HUES6 (cell line): ENCODE measurements around the gene SDC3.

Experiments
- H3K27ac ChIP-seq: 2 replicates; pipeline ENCODE4 v1.7.0; 2013; ENCODE audit warnings: low read depth, mild to moderate bottlenecking, low read length, inconsistent platforms
- H3K27me3 ChIP-seq: 2 replicates; pipeline ENCODE4 v1.6.1; 2013; ENCODE audit warnings: low read length; ENCODE audit not compliant: control insufficient read depth, insufficient read depth
- H3K36me3 ChIP-seq: 2 replicates; pipeline ENCODE4 v1.6.1; 2013; ENCODE audit warnings: low read length; ENCODE audit not compliant: control insufficient read depth, insufficient read depth
- H3K4me1 ChIP-seq: 2 replicates; pipeline ENCODE4 v1.6.1; 2013; ENCODE audit warnings: low read length; ENCODE audit not compliant: control insufficient read depth, insufficient read depth
- H3K4me3 ChIP-seq: 2 replicates; pipeline ENCODE4 v1.5.1; 2013; ENCODE audit warnings: low read depth, low read length
- H3K9ac ChIP-seq: one replicate; pipeline ENCODE4 v1.6.1; 2013; ENCODE audit warnings: mild to moderate bottlenecking, low read length
- H3K9me3 ChIP-seq: 2 replicates; pipeline ENCODE4 v1.6.1; 2013; ENCODE audit warnings: low read depth, low read length; ENCODE audit not compliant: control insufficient read depth, insufficient read depth

SDC3 gene

DNA sequence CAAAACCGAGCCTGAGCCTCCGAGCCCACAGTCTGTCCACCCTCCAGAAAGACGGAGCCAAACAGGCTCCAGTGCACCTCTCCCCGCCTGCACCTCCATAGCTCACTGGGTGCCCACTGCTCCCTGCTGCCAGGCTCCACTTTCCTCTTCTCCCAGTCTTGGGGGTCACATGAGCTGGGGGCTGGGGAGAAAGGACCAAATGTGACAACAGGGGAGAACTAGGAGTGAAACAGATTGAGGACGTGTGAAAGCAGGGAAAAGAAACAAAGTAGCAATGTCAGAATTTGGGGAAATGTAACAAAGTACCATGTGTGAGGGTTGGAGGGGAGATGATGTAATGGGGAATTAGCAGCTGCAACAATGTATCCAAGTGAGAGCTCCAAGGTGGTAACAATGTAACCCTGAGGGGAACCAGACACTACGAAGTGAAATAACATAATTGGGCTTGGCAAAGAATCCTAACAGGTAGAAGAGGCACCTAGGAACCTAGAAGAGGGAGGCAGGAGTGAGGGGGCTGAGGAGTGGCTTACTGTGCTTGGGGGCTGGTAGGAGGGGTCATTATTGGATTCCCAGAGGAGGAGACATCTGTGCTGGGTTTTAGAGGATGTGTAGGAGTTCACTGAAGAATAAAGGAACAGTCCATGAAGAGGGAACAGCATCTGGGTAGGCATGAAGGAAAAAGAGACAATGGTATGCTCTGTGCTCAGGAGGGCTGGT lies 12.5 kb downstream of the SDC3 start:
- H3K4me1 ChIP-seq, result peaks cover 24% of the 10 kb centered on the region
- peak overlapping the region; percentile 44 for H3K9ac ChIP-seq
- no peak overlapping the region for H3K27ac ChIP-seq
- no peaks in the 10 kb centered on the region for H3K9me3 ChIP-seq
- no peaks in the 10 kb centered on the region for H3K36me3 ChIP-seq
- H3K4me3 ChIP-seq, result no peak overlapping the region
- H3K27me3 ChIP-seq, result no peaks in the 10 kb centered on the region

DNA sequence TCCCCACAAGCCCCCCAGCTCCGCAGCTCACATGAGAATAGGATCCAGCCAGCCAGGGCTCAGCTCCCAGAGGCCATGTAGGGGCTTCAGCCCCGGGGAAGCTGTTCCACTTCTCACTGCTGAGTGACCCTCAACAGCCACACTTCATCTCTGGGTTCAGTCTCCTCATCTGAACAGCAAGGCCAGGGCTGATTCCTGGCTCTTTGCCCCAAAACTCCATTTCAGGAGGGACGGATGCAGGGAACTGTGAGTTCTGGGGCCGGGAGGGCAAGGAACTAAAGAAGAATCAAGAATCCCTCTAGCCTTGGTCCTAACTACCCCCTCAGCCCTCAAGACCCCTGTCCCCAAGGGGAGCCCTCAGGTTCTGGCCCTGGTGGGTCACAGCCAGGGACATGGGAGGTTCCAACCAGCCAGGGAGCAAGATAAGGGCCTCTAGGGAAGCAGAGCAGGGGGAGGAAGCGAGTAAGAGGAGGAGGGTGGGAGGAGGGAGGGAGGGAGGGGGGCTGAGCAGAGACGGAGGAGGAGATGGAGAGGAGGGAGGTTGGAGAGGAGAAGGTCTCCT lies 13.1 kb downstream of the SDC3 start:
- Histone ChIP-seq H3K4me1 (peaks cover 23% of the 10 kb centered on the region), H3K9ac (peak overlapping the region; percentile 44)

DNA sequence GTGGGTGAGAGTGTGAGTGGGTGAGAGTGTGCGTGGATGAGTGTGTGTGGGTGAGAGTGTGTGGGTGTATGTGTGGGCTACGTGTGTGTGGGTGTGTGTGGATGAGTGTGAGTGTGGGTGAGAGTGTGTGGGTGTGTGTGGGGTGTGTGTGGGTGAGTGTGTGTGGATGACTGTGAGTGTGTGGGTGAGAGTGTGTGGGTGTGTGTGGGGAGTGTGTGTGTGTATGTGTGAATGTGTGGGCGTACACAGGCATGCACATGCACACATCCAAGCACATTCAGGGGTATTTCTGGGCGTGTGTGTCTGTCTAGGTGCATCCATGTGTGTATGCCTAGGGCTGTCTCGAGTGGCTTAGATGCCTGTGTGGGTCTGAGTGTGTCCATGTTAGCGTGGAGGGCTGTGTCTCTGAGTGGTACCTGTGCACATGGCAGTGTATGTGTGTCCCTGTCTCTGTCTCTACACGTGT lies 14.0 kb downstream of the SDC3 start:
- H3K4me1 ChIP-seq, result peaks cover 23% of the 10 kb centered on the region
- H3K4me3 ChIP-seq, result no peak overlapping the region
- H3K9me3 ChIP-seq, result no peaks in the 10 kb centered on the region
- H3K27me3 ChIP-seq, result no peaks in the 10 kb centered on the region
- no peak overlapping the region for H3K27ac ChIP-seq
- H3K9ac ChIP-seq, result no peak overlapping the region
- no peaks in the 10 kb centered on the region for H3K36me3 ChIP-seq

More for the DNA sequence above, 13.1 kb downstream of the SDC3 start:
- Histone ChIP-seq H3K36me3 (no peaks in the 10 kb centered on the region), H3K27ac (no peak overlapping the region), H3K9me3 (no peaks in the 10 kb centered on the region), H3K4me3 (no peak overlapping the region), H3K27me3 (no peaks in the 10 kb centered on the region)

DNA sequence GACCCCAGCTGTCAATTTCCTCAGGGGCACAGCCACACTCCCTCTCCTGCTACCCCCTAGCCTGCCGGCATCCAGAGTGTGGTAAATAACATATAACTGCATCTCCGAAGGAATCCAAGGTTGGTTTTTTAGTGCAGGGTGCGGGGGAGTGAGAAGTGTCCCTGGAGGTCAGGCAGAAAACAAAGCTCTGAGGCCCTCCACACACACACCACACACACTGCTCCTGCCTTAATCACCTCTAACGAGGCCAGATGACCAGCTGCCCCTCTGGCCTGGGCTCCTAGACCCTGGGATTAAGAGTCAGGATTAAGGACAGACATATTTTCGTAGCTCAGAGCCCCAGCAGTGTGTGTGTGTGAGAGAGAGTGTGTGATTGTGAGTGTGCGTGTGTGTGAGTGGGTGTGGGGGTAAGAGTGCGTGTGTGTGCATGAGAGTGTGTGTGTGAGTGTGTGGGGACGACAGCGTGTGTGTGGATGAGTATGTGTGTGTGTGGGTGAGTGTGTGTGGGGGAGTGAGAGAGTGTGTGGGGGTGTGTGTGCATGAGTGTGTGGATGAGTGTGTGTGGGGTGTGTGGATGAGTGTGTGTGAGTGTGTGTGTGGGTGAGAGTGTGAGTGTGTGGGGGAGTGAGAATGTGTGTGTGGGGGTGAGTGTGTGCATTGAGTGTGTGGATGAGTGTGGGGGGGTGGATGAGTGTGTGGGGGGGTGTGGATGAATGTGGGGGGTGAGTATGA lies 14.6 kb downstream of the SDC3 start:
- Histone ChIP-seq H3K36me3 (no peaks in the 10 kb centered on the region), H3K9me3 (no peaks in the 10 kb centered on the region), H3K4me1 (peaks cover 23% of the 10 kb centered on the region), H3K27ac (no peak overlapping the region), H3K27me3 (no peaks in the 10 kb centered on the region), H3K4me3 (no peak overlapping the region), H3K9ac (no peak overlapping the region)

DNA sequence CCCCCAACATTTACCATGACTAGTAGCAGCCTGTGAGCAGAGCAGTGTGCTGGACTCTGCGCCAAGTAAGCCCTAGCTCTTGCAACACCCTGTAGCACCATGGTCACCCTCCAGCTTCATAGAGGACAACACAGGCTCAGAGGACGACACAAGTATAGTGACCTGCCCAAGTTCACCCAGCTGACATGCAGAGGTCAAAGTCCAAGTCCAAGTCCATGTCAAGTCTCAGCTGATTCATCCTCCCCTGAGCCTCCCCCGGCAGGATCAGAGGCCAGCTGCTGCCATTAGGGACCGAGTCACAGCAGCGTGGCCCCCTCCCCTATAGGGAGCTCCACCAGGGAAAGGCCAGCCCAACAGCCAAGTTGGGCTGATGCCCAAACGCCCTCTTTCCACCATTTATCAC lies 15.9 kb downstream of the SDC3 start:
- H3K27me3 ChIP-seq, result no peaks in the 10 kb centered on the region
- H3K4me1 ChIP-seq, result peaks cover 35% of the 10 kb centered on the region

DNA sequence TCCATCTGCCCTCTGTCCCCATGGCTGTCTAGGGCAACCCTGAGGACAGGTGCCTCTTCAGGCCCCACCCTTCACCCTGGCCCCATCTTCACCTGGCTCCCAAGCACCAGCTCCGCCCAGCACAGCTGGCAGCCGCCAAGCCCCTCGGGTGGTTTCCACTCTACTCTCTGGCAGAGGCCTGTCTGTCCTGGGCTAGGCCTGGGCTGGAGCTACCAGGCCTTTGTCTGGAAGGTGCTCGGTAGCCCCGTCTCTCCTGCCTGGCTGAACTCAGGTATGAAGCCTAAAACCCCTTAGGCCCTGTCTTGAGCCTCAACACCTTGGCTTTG lies 17.4 kb downstream of the SDC3 start:
- Histone ChIP-seq H3K36me3 (no peaks in the 10 kb centered on the region), H3K9me3 (no peaks in the 10 kb centered on the region), H3K9ac (no peak overlapping the region), H3K27ac (no peak overlapping the region), H3K4me1 (peaks cover 41% of the 10 kb centered on the region), H3K27me3 (no peaks in the 10 kb centered on the region), H3K4me3 (no peak overlapping the region)

More for the DNA sequence above, 15.9 kb downstream of the SDC3 start:
- no peak overlapping the region for H3K27ac ChIP-seq
- no peaks in the 10 kb centered on the region for H3K9me3 ChIP-seq
- no peak overlapping the region for H3K4me3 ChIP-seq
- no peaks in the 10 kb centered on the region for H3K36me3 ChIP-seq
- no peak overlapping the region for H3K9ac ChIP-seq

DNA sequence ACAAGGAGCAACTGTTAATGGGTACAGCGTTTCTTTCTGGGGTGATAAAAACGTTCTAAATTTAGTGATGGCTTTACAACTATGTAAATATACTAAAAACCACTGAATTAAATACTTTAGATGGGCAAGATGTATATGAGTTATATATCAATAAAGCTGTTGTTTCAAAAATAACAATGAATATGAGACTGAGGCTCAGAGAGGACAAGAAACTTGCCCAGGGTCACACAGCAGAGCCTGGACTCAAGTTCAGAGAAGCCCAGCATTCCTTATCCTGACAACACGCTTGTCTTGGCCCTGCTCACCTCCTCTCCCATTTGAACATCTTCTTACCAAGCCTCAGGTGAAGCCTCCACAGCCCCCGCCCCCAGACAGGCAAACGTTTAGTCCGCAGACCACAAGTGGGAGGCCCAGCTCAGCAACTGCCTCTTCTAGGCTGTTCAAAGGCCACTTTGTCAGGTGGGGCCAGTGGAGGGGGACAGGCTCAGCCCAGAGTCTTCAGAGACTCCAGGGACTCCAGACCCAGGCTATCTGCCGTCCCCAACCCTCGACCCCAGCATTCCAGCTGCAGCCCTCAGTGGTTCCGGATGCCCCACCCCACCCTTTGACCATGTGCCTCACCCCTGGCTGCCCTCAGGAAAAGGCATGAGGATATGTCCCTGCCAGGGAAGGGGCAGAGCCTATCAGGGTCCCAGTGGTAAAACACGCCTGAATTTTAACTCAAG lies 17.9 kb downstream of the SDC3 start:
- H3K4me1 ChIP-seq, result peaks cover 36% of the 10 kb centered on the region
- H3K4me3 ChIP-seq, result no peak overlapping the region
- H3K27ac ChIP-seq, result no peak overlapping the region
- H3K27me3 ChIP-seq, result no peaks in the 10 kb centered on the region
- H3K36me3 ChIP-seq, result no peaks in the 10 kb centered on the region
- no peaks in the 10 kb centered on the region for H3K9me3 ChIP-seq
- no peak overlapping the region for H3K9ac ChIP-seq

DNA sequence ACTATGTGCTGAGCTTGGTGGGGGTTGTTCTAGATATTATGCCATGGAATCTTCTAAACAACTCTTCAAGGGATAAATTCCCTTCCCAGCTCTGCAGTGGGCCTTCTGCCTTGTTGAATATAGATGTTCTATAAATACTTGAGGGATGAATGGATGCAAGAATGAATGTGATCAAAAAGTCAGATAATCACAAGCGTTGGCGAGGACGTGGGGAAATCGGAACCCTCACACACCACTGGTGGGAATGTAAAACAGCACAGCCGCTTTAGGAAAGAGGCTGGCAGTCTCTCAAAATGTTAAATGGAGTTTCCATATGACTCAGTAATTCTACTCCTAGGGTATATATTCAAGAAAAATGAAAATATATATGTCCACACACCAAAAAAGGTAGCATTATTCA lies 19.0 kb downstream of the SDC3 start:
- Histone ChIP-seq H3K27ac (no peak overlapping the region), H3K36me3 (no peaks in the 10 kb centered on the region), H3K4me3 (no peak overlapping the region), H3K9me3 (no peaks in the 10 kb centered on the region), H3K27me3 (no peaks in the 10 kb centered on the region), H3K9ac (no peak overlapping the region), H3K4me1 (peaks cover 30% of the 10 kb centered on the region)

DNA sequence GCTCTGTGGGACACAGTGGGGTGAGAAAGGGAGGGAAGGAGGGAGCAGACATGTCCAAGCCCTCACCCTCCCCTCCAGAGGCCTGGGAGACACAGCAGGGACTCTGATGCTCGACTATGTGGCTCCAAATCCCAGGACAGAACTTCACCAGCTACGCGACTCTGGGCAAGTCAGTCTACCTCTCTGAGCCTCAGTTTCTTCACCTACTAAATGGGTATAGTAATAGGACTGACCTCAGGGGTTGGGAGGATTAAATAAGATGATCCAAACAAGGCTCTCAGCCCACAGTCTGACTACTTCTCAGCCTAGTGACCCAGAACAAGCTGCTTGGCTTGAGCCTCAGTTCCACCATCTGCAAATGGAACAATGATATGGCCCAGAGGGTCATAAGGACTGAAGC lies 19.6 kb downstream of the SDC3 start:
- Histone ChIP-seq H3K4me1 (peaks cover 28% of the 10 kb centered on the region), H3K27me3 (no peaks in the 10 kb centered on the region), H3K36me3 (no peaks in the 10 kb centered on the region), H3K4me3 (no peak overlapping the region), H3K27ac (no peak overlapping the region), H3K9me3 (no peaks in the 10 kb centered on the region), H3K9ac (no peak overlapping the region)

DNA sequence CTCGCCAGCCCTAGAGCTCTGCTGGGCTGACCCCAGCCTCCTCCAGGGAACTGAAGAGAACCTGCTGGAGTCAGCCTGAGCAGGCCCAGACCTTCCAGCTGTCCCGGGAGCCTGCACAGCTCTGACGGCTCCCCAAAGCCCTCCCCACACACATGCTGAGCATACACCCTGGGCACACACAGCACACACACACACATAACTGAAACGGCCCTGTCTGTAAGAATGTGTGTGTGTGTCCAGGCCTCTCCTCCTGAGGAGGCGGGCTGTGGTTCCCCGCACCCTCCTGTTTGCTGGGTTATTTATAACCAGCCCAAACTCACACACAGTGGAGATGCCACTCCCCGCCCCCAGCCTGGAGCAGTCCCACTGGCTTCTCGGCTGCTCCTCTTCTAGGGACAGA lies 20.2 kb downstream of the SDC3 start:
- Histone ChIP-seq H3K4me1 (peaks cover 22% of the 10 kb centered on the region), H3K9ac (no peak overlapping the region), H3K27me3 (no peaks in the 10 kb centered on the region), H3K9me3 (no peaks in the 10 kb centered on the region), H3K36me3 (no peaks in the 10 kb centered on the region), H3K4me3 (no peak overlapping the region), H3K27ac (peak overlapping the region; percentile 11; the same call in 1 of the 2 replicates)
